ENCODE data around the gene PSMG3. TPM values are rescaled to one million over a fixed set of nuclear protein-coding genes. Genes with fewer than 3 reads are reported as not detected.

Gene PSMG3
- total RNA-seq, 1 experiment from 2014 or later = 63.0 TPM

DNA sequence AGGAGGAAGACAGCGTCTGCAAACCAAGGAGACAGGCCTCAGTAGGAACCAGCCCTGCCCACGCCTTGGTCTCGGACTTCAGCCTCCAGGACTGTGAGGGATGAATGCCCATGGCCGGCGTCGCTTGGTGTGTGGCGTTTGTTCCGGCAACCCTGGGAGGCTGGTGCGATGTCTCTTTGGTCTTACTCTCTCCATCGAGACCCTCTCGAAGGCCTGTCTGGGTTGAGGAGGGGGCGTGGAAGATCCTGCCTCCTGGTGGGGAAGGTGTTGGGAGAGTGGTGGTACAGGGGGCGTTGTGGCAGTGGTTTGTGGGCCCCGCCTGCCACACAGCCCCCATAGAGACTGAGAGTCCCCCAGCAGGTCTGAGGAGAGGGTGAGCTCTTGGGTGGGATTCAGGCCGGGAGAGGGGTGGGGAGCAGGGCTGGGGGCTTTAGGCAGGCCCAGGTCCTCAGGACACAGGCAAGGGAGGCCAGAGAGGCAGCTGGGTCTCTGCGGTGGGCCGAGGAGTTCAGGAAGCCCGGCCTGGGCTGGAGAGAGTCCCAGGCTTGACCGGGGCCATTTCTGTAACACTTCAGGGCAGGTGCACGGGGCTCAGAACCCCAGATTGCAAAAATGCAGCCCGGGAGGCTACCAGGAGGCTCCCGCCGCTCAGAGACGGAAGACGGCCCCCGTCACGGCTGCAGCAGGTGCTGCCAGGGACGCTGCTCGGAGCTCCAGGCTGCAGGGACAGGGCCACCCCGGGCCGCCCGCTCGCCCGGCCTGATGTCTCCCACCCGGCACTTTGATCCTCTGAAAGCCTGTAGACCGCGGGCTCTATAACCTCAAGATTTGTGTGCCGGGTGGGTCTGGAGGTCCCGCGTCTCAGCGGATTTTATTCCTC lies 33.8 kb upstream of the PSMG3 start:
- Histone ChIP-seq H2BK15ac (ENCODE audit: low read depth, low read length) (no peak overlapping the region), H3K4me2 (ENCODE audit: insufficient read depth, insufficient read length, low read length) (no peak overlapping the region), H3K9me3 (ENCODE audit: control insufficient read depth, low read depth, low read length) (no peaks in the 10 kb centered on the region), H4K5ac (ENCODE audit: insufficient read length, low read depth, low read length) (no peak overlapping the region), H4K8ac (replicated peaks; ENCODE audit: insufficient read length, low read depth, low read length) (no peak overlapping the region), H3K79me1 (ENCODE audit: insufficient read depth, low read depth, low read length, poor library complexity, severe bottlenecking) (no peaks in the 10 kb centered on the region), H4K91ac (ENCODE audit: insufficient read length, low read depth, low read length) (no peak overlapping the region), H3K23me2 (ENCODE audit: insufficient read length, low read depth, low read length, poor library complexity, severe bottlenecking) (no peaks in the 10 kb centered on the region), H2BK20ac (ENCODE audit: low read depth, low read length, poor library complexity, severe bottlenecking) (no peak overlapping the region), H3T11ph (ENCODE audit: low read length) (no peak overlapping the region), H3K18ac (ENCODE audit: insufficient read length, low read depth, low read length) (no peak overlapping the region), H2AK5ac (ENCODE audit: insufficient read length, low read length) (no peak overlapping the region), H2AFZ (ENCODE audit: low read length) (no peak overlapping the region), H2BK12ac (ENCODE audit: insufficient read length, low read depth, low read length) (no peak overlapping the region), H2BK5ac (ENCODE audit: insufficient read length, low read length) (no peak overlapping the region), H3K27me3 (ENCODE audit: insufficient read depth, low read length) (no peaks in the 10 kb centered on the region), H3K4ac (ENCODE audit: low read depth, low read length) (no peak overlapping the region), H3K23ac (ENCODE audit: insufficient read length, low read depth, low read length) (no peak overlapping the region), H4K20me1 (ENCODE audit: control insufficient read depth, insufficient read depth, insufficient read length) (no peaks in the 10 kb centered on the region), H3K14ac (ENCODE audit: insufficient read depth, low read length) (no peak overlapping the region; the same call in 1 of the 2 replicates), H3K79me2 (ENCODE audit: insufficient read depth, low read length) (no peaks in the 10 kb centered on the region), H3K27ac (ENCODE audit: insufficient read length, low read depth, low read length) (no peak overlapping the region), H2BK120ac (ENCODE audit: low read depth, low read length, poor library complexity, severe bottlenecking) (no peak overlapping the region), H3K4me1 (ENCODE audit: insufficient read depth, low read length) (no peaks in the 10 kb centered on the region), H3K9ac (ENCODE audit: extremely low read depth, insufficient read length, low read length) (no peak overlapping the region), H3K56ac (ENCODE audit: insufficient read length, low read depth, low read length) (no peak overlapping the region)
- H3K4me1 Mint-ChIP-seq = peaks cover 5 to 13% of the 10 kb centered on the region in 2 experiments; a peak in 3 of 4 replicates
- no peaks in the 10 kb centered on the region; a peak in 1 of 5 replicates for H3K9me3 Mint-ChIP-seq
- 0 out of 7 replicates have a peak overlapping the region, but pooled peaks of 1 of the 3 experiments have one; percentile 27 for H3K27ac Mint-ChIP-seq
- H3K4me3 Mint-ChIP-seq = no peak overlapping the region
- H3K27me3 Mint-ChIP-seq (ENCODE audit: low read depth) = peaks cover 4% of the 10 kb centered on the region
- TF ChIP-seq, protein P1, sequence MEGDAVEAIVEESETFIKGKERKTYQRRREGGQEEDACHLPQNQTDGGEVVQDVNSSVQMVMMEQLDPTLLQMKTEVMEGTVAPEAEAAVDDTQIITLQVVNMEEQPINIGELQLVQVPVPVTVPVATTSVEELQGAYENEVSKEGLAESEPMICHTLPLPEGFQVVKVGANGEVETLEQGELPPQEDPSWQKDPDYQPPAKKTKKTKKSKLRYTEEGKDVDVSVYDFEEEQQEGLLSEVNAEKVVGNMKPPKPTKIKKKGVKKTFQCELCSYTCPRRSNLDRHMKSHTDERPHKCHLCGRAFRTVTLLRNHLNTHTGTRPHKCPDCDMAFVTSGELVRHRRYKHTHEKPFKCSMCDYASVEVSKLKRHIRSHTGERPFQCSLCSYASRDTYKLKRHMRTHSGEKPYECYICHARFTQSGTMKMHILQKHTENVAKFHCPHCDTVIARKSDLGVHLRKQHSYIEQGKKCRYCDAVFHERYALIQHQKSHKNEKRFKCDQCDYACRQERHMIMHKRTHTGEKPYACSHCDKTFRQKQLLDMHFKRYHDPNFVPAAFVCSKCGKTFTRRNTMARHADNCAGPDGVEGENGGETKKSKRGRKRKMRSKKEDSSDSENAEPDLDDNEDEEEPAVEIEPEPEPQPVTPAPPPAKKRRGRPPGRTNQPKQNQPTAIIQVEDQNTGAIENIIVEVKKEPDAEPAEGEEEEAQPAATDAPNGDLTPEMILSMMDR (conservative IDR thresholded peaks at IDR 0.05) = no peak
- WGBS (ENCODE audit: extremely low coverage, insufficient read length, low lambda C conversion rate) = no CpG with 5 or more reads among the region's 41 CpGs
- no peaks in the 10 kb centered on the region for H3K36me3 Mint-ChIP-seq (ENCODE audit: insufficient read depth in 1 of 3, low read depth in 3 of 3)
- no peak for DNase-seq

All from H9 (cell line).